GM19025 (cell line): ENCODE data around the gene XPA.
A peak's percentile ranks its signal among the peaks of the same experiment; 100 is the strongest.
"Not testable (repeated sequence)": the region's sequence is repeated elsewhere in the genome, so short reads cannot be mapped to it uniquely, and the experiment has no call there.

Experiments
- ATAC-seq: cut with Tn5 transposase; IDR thresholded peaks from one replicate; pipeline ENCODE4 v1.9.1; 2021; ENCODE audit warnings: mild to moderate bottlenecking, low read depth, moderate library complexity; ENCODE audit not compliant: unreplicated experiment

Gene XPA

DNA sequence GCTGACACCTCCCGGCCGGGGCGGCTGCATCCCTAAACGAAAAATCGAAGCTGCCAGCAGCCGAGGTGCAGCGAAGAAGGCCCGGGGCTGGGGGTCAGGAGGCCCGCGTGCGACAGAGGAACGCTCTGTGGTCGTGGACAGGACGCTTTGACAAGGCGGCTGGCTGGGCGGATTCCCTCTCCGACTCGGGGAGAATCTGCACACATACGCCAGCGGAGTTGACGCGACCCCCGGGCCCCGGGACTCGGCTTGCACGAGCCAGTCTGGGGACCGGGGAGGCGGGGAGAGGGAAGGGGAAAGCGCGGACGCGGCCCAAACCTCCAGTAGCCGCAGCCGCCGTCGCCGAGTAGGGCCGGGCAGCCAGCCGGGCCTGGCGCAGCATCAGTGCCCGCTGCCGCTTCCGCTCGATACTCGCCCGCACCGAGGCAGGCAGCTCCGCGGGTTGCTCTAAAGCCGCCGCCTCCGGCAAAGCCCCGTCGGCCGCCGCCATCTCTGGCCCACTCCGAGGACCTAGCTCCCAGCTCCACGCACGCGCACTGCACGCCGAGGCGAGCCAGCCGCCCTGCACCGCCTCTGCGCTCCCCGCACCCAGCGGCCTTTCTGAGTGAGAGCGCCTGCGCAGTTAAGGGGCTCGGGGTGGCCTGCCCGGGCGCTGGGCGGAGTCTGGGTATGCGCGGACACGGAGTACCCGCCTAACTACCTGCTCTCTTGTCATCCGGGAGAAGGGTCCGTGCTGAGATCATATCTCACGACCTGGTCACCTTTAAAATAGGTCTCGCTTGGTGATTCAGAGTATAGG, at the start of gene XPA:
Gene XPA (minus strand): TSS at position 538 of the 799 bp plus-strand sequence. CDS start 48 bp downstream, at position 490.
- peak; percentile 90 for ATAC-seq

DNA sequence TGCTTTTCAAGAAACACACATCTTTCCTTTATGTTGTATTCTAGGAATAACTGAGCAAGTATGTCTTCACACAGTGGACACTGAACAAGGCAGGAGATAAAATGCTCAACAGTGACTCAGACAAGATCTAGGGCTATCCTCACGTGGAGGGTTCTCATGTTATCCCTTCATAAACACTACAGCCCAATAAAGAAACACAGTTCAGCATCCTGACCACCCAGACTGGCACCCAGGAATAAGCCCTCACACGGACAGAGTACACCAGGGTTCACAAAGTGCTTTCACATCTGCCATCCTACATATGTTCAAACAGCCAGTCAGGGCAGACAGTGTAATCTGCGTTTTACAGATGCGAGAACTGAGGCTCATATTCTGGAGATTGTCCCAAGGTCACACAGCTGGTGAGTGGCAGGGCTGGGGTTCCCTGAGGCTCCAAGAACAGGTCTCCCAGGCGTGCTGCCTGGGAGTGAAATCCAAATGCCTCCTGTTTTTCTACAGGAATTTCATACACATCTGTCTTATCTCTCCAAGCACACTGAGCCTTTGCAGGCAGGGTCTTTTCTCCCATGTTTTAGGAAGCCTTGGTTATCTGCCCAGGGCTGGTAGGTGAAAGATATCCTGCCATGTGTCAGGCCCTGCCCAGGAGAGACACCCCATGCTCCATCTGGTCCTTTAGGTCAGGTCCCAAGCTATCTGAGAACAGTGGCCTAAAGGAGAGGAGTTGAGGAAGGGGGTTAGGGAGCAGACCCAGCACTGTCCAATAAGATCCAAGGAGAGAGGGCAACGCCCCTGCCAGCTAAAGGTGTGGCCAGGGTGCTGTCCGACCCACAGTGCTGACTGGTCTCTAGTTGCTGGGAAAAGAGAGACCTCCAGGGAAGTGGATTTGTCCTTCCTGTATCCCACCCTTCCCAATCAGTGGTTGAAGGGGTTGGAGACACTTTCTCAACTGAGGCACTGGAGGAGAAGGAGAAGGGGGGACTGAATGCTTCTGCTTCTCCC, 47.9 kb upstream of the XPA start:
- no peak for ATAC-seq

DNA sequence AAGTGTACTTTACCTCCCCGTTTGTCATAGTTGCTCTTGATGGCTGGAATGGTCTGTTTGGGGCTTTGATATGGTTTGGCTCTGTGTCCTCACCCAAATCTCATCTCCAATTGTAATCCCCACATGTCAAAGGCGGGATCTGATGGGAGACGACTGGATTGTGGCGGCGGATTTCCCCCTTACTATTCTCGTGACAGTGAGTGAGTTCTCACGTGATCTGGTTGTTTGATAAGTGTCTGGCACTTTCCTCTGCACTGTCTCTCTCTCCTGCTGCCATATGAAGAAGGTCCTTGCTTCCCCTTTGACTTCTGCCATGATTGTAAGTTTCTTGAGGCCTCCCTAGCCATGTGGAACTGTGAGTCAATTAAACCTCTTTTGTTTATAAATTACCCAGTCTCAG, 46.9 kb upstream of the XPA start:
- ATAC-seq, result not testable (repeated sequence)

DNA sequence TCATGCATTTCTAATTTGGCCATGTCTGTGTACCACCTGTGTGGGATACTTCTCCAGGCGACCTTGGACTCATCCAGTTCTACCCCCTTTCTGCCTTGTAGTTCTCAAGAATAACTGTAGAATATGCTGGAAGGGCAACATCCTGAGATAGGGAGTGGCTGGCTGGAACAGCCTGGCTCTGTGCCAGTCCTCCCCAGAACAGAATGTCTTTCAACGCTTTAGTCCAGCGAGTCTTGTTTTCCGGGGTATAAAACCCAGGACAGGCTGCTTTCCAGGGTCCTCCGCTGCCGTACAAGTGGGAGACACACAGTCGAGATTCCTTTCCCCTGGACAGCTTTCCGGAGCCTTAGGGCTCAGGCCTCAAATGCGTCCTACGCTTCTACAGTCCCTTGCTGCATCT, 45.4 kb upstream of the XPA start:
- ATAC-seq, result no peak

DNA sequence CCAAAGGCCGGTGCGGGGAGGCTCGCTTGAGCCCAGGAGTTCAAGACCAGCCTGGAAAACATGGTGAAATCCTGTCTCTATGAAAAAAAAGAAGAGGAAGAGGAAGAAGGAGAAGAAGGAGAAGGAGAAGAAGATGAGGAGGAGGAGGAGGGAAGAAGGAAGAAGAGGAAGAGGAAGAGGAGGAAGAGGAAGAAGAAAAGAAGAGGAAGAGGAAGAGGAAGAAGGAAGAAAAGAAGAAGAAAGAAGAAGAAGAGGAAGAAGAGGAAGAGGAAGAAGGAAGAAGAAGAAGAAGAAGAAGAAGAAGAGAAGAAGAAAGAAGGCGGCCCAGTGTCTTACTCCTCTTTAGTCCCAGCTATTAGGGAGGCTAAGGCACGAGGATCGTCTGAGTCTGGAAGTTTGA, 44.8 kb upstream of the XPA start:
- no peak for ATAC-seq

DNA sequence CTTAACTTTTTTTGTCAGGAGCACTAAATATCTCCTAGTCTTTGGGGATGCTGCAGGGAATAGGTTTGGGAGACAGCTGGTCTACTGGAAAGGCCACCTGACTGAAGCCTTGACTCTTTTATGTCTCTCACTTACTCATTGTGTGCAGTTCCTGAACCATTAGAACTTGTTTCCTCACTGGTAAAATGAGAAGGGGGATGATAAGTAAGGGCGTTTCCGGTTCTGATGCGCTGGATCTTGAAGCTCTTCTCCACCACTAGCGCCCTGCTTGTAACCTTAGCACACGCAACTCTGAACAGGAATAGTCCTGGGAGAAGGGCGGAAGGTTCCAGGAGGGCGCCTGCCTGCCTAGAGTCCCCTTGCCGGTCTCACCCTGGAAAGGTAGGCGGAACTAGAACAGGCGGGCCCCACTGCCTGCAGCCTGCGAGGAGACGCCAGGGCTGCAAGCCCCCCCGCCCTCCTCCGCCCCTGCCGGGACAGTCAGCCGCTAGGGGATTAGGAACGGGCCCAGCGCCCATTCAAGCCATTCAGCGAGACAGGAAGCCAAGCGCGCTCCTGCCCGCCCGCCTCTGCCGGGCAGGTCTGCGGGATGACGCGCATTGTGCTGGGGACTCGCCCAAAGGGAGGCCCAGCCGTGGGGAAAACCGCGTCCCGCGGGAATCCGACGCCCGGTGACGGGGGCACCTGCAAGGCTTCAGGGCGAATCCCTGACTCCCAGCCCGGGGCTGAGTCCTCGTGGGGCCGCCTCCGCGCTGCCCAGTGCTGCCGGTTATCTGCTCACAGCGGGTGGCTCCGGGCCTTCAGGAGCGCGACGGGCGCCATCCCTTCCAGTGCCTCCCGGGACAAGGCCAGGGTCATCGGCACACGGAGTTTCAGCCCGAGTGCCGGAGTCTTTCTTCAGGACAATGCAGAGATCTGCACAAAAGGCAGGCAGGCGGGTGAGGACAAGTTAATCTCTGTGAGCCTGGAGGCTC, 44.0 kb upstream of the XPA start:
- peak; percentile 53 for ATAC-seq

DNA sequence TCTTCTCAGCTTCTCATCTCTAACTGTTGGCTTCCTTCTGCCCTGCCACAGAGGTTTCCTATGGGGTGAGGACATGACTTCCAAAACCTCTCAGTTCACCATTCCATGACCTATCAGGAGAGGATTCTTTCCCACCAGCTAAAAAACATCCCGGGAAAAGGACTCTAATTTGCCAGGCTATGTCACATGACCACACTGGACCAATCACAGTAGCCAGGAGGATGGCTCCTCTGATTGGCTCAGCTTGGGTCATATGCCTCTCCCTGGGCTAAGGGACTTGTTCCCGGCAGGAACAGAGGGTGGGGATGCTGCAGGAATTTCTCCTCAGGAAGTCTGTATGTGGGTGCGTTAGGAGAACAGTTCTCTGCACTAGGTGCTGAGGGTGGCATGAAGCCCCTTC, 40.3 kb upstream of the XPA start:
- no peak for ATAC-seq

DNA sequence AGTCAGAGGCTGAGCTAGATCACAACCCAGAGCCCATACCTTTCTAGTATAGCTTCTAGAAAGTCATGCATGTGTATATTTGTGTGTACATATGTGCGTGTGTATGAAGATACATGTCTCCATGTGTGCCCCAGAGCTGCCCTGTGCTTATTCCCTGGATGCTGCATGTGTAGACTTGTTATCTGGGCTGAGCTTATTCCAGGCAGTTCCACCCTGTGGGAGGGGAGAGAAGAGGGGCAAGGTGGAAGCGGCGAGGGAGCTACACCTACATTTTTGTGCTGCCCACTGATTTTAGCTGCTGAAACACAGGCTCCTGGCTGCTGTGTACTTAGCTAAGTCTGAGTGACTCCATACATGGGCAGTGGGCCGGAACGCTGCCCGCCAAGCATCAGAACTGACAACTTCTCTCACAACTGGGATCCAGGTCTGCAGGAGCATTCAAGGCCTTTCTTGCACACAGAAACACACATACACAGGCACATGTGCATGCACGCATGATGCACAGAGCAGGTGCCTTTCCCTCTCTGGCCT, 38.0 kb upstream of the XPA start:
- no peak for ATAC-seq

DNA sequence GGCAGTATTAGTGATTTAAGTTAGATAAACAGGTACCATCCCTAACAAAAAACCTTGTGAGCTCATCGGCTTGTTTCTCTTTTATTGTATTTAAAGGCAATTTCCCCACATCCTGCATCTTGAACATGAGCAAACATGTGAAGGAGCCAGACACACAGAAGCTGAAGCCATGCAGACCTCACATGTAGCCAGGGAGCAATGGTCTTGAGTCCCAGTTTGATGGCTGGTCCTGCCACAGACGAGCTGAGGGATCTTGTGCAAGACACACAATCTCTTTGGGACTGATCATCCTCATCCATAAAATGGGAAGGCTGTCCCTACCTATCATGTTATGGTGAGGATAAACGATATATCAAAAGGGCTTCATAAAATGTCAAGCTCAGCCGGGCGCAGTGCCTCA, 29.6 kb upstream of the XPA start:
- no peak for ATAC-seq

DNA sequence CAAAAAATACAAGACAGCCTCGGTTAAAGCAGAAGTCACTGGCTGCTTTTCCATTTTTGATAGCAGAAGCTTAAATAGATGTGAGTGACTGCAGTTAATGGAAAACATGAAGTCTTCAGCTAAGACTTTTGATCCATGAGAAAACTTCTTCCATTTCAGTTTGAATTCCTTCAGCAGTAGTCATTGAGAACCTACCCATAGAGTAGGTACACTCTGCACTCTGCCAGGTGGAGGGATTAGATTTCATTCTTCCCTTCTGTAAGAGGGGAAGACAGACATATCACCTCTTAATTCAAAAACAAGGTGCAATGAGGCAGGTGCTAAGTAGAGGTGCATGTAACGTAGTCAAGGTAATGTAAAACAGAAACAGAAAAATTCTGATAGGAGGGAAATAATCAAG, 26.7 kb upstream of the XPA start:
- ATAC-seq, result no peak

DNA sequence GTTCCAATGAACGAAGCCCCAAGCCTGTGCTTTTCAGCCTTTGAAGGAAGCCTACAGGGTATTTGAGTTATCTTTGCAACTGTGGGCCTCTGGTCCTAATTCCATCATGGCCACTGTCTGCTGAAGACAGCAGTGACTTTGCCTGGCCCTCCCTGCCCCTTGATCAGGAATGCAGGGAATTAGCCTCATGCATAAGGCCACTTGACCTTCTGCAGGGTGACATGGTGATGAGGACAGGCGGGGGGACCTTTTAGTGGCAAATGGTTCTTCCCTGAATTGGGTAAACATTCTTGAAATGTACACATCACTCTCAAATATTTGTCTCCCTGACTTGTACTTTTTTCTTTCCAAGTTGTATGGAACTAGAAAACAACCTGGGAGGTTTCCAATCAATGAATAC, 25.2 kb upstream of the XPA start:
- ATAC-seq, result no peak

DNA sequence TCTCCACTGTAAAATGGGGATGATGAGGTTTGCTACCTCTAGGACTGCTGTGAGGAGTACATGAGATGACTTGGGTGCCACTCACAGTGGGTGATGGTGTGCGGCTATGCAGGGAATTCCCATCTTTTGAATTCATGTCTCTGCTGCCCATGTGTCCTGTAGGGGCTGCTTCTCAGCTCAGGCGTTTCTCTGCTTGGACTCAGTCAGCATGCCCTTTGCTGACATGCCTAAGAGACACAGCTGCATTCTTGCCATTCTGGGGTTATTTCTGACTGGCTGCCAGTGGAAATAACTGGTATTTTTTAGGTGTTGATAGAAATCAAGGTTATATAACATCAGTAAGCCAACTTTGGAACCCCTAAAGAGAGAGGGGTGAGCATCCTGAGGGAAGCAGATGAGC, 24.3 kb upstream of the XPA start:
- ATAC-seq, result no peak

DNA sequence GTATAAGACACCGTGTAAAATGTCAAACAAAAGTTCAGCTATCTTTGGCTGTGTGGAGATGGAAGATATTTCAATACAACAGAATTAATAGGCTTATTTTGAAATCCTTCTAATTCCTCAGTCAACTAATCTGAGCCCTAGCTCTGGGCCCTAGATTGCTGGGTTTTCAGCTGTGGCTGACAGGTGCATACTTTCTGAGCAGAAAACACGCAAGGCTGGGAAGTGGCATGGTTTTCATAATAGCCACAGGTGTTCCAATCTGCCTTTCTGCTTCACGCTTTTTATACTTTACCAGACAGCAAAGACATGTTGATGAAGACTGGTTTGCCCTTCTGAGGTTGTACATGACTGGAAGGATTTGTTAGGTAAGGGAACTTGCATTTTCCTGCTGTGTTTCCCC, 20.7 kb upstream of the XPA start:
- ATAC-seq, result no peak

DNA sequence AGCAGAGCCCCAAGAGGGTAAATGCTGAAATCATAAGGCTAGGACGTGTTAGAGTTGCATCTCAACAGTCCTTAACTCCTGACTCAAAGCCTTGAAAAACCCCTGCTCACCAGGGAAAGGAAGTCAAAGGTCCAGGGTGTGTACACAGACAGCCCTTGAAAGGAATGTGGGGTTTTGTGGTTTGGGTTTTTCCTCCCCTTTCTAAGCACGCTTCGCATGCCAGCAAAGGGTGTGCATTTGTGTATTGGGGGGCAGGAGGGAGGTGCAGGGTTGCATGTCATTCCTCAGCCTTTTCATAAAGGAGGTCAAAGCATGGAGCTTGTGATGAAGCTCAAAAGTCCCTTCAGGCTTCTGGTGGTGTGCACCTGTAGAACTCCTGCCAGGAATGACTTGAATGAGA, 17.3 kb upstream of the XPA start:
- ATAC-seq, result no peak

DNA sequence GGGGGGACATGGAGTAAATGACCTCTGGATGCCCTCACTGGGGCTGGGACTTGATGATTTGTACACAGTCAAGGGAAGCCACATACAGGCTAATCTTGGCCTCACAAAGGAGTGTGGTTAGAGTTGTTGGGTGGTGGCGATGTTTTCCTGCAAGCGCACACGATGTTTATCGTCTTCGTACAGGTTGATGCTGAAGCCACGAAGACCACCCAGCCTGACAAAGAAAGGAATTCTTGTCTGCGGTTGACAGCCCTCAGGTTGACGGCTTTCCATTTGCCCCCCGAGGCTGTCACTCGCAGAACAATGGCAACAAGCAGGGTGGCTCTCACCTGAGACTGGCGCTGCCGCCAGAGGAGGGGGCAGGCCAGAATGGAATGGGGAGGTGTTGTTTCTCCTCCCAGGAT, 14.1 kb upstream of the XPA start:
- ATAC-seq, result no peak

DNA sequence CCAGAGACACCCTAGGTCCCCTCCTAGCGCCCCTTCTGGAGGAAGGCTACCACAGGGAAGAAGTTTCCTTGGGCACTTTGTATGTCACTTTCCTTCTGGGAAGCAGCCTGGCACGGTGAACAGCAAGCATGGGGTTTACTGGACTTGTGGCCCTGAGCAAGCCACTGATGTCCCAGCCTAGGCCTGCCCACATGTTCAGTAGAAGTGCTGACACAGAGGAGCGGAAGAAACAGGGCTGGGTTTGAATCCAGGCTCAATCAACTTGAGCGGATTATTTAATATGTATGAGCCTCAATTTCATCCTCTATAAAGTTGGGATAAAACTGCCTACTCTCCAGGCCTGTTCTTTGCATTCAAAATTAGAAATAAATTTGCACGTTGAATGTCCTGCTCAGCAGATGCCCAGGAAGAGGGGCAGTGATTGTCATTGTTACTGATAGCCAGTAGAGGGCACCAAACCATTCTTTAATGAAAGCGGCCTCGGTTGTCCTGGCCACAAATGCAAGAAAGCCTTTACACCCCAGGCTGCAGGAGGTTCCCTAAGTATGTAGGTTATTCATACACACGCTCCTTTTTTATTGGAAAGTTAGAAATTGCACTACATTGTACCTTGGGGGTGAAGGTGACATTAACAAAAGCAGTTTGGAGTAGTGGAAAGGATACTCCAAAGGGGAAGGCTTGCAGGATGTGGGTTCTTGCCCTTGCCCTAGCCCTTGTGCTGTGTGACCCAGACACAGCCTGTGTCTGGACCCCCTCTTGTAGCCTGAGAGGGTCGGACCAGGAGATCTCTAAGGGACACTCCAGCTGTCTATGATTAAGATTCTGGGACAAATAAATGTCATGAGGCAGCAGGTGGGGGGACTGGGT, 13.4 kb upstream of the XPA start:
- no peak for ATAC-seq

DNA sequence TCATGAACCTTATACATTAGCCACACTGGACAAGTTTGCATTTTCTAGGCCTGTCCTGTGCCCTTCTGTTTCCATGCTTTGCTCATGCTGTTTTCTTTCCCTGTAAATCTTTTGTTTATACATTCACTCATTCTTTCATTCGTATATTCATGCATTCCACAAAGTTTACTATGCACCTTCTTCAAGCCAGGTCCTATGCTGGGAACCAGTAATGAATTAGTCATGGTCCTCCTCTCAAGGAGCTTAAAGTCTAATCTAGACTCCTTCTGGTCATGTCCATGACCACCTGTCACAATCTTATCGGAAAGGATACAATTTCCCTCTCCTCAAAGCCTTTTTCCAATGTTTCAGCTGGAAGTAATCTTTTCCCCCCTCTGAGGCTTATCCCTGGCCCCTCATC, 9.1 kb upstream of the XPA start:
- no peak for ATAC-seq

DNA sequence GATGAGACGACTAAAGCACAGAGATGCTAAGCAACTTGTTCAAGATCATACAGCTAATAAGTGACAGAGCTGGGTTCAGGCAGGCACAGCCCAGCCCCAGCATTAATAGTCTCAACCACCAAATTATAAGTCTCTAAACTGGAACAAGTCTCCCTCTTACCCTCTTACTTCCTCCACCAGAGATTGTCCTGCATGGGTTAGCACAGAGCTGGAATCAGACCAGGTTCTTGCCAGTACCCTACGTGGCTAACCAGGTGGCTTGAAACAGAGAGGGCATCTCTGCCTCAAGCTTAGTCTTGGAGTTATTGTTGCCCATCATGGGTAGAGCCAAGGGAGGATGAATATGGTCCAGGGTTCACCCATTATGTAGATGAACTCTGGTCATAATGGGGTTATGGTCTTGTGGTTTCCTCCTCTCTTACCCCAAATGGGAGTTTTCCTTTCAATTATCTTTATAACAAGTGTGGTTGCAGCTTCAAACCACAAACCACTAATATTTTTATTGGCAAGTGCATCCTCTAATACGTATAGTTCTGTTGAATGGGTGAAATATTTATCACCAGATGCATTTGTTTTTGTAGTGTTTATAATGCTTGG, 8.3 kb upstream of the XPA start:
- ATAC-seq, result no peak

DNA sequence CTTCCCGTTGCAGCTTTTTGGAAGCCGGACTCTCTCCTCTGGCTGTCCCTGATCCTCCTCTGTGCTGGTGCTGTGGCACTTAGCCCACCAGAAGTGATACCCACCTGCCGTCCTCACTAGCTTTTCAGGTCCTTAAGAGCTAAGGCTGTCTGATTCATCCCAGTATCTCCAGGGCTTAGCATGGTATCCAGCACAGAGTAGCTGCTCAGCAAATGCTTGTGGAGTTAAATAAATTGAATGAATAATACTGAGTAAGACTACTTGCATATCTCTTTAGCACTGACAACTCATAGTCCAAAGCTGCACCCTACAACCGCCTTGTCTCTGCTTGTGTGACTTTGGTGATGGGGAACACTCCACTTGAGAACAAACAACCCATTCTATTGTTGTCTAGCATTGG, 7.7 kb upstream of the XPA start:
- ATAC-seq, result no peak
